NCI-H2171 treated with DMSO at 0.1 percent for 48 hours (cell line): ENCODE measurements around the gene ARHGAP40.

ENCODE experiments used
- DNase-seq: peaks from one replicate; lab custom pipeline; 2025; lab: John Stamatoyannopoulos, UW

The ARHGAP40 gene

DNA sequence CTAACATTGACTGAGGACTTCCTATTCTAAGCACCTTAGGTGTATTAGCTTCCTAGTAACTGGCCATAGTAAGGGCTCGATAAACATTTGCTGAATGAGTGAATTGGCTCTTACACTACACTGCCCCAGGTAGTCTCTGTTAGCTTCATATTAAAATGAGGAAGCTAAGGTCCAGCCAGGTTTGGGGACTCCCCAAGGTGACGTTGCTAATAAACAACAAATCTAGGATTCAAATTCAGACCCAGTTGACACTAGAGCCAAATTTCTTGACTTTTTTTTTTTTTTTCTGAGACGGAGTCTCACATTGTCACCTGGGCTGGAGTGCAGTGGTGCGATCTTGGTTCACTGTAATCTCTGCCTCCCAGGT, 16.2 kb downstream of the ARHGAP40 start:
- no peak for DNase-seq

DNA sequence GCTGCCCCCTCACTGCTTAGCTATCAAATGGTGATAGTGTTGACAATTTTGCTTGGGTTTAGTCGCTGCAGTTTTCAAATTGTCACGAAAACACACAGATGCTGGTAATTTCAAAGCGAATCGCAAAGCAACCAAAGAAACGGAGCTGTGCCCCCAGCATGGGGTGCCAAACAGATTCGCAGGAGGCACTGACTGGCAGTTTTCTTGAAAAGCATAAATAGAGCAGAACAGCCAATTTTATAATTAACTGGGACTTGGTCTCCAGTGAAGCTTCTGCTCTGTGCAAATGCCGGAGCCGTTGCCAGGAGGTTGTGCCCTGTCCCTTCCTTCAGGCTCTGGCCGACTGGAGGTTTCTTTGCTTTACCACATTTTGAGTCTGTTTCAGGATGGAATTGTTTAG, 18.8 kb downstream of the ARHGAP40 start:
- DNase-seq = no peak

DNA sequence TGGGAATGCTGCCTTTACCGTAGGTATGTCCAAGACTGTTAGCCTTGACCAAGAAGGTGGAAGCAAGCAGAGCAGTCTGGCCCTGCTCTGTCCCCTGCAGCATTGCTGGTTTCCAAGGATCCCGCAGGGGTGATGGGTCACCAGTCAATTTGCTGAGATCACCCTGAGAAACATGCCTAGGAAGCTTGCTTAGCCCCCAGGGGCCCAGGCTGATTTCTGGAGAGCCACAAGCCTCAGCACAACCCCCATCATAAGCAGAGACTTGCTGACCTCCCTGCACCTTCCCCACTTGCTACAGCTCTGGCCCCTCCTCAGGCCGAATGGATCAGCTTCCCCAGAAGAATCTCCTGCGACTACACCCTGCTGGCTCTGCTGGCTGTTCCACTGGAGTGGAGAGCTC, 21.5 kb downstream of the ARHGAP40 start:
- DNase-seq = no peak

DNA sequence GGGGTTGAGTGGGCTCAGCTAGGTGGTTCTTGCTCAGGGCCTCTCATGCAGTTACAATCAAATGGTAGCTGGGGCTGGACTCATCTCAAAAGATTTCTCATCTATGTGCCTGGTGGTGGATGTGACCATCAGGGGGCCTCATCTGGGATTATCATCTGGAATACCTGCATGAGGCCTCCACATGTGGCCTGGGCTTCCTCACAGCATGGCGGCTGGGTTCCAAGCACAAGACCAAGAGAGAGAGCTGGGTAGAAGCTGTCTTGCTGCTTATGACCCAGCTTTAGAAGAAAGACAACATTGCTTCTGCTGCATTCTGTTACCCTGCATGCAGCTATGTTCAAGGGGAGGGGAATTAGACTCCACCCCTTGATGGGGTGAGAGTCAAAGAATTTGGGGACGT, 22.5 kb downstream of the ARHGAP40 start:
- no peak for DNase-seq

DNA sequence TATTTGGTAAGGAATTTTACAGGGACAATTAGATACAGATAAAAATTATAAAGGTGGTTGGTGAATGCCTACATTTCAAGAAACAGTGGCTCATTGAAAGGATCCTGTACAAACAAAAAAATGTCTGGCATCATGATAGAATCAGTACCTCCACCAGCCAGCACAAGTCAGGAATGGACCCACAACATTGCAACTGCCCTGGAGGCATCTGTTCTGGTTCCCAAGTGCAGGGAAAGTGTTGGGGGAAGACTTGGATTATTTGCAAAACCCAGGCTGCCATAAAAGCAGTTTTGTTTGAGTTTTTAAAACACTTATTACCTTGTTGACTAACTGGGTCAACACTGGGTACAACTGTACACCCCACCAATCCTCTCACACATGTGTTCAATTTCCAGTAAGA, 24.3 kb downstream of the ARHGAP40 start:
- DNase-seq = no peak

DNA sequence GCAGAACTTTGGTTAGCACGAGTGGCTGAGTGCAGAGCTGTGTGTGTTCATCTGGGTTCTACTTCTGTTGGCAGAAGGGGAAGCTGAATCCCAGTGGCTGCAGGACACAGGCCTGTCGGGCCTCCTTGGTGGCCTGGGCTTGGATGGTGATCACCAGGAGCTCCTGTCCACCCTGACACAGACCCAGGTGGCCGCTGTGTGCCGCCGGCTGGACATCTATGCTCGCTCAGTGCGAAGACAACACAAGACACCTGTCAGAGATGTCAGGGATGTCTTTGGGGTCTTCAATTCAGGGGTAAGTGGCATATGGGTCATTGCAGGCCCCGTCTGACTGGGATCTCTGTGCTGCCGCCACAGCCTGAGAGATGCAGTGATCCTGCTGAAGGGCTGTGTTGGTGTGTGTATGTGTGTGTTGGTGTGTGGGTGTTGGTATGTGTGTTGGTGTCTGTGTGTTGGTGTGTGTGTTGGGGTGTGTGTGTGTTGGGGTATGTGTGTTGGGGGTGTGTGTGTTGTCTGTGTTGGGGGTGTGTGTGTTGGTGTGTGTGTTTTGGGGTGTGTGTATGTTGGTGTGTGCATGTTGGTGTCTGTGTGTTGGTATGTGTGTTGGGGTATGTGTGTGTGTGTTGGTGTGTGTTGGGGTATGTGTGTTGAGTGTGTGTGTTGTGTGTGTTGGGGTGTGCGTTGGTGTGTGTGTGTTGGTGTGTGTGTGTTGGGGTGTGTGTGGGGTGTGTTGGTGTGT, 25.5 kb downstream of the ARHGAP40 start:
- DNase-seq = no peak

DNA sequence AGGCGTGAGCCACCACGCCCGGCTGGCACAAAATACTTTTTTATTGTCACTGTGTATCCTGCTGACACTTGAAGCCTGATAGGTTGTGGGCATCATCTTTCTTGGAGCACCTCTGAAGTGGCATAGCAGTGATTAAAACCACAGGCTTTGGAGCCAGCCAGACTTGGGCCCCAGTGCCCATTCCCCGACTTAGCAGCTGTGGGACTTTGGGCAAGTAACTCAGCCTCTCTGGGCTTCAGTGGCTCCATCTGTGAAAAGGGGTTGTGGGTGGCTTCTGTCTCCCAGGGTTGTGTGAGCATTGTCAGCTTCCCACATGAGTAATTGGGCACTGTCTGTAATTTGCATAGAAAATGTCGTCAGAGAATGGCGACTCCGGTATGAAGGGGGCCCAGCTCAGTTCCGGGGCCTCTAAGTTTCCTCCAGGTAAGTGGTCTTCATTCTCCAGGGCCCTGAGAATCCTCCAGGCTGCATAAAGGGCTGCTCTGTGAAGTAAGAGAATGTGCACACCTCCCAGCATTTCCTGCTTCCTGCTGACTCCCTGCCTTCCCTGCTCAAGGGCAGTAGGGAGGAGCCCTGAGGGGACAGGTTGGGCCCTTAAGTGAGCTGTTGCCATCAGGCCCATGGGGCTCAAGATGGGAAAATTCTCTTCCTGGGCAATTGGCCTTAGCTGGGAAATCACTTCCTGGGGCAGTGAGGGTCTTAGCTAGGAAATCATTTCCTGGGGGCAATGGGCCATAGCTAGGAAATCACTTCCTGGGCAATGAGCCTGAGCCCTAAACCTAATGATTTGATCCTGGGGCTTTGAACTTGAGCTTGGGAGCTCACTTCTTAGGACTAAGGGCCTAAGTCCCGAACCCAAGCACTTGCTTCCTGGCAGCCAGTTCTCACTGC, 27.2 kb downstream of the ARHGAP40 start:
- no peak for DNase-seq

DNA sequence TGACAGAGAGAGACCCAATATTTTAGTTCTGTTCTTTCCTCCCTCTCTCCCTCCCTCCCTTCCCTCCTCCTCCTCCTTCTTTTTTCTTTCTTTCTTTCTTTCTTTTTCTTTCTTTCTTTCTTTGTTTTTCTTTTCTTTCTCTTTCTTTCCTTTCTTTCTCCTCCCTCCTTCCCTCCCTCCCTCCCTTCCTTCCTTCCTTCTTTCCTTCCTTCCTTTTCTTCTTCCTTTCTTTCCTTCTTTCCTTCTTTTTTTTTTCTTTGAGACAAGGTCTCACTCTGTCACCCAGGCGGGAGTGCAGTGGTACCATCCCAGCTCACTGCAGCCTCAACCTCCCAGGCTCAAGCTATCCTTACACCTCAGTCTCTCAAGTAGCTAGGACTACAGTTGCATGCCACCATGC, 28.4 kb downstream of the ARHGAP40 start:
- DNase-seq = no peak

DNA sequence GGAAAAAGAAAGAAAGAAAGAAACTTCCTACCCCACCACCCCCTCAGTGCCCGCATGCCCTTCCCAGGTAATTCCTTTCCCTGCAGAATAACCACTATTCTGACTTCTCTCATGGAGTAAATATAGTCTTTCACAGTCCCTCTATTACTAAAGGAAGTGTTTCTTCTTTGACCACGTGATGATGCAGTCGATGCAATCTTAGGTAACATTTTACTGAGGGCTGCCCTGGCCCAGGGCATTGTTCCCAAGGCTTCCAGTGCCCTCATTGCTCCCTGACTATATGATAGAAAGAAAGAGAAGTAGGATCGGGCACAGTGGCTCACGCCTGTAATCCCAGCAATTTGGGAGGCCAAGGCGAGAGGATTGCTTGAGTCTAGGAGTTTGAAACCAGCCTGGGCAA, 29.1 kb downstream of the ARHGAP40 start:
- no peak for DNase-seq

DNA sequence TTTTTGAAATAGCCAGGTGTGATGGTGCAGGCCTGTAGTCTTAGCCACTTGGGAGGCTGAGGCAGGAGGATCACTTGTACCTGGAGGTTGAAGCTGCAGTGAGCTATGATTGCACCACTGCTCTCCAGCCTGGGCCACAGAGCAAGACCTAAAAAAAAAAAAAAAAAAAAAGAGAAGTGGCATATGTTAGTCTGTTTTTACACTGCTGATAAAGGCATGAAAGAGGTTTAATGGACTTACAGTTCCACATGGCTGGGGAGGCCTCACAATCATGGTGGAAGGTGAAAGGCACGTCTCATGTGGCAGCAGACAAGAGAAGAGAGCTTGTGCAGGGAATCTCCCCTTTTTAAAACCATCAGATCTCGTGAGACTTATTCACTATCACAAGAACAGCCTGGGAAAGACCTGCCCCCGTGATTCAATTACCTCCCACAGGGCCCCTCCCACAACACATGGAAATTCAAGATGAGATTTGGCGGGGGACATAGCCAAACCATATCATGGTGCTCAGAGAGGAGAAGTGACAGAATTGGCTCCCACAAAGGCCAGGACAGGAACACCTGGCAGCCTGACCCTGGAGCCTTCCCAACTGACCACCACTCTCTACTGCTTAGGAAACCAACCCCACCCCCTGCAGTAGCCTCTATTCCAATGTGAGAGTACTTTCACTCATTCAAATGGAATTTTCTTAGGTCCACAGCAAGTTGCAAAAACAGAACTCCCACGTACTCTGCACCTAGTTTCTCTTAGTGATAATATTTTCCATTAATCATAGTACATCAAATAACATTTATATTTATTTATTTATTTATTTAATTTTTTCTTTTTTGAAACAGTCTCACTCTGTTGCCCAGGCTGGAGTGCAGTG, 29.8 kb downstream of the ARHGAP40 start:
- DNase-seq = no peak

DNA sequence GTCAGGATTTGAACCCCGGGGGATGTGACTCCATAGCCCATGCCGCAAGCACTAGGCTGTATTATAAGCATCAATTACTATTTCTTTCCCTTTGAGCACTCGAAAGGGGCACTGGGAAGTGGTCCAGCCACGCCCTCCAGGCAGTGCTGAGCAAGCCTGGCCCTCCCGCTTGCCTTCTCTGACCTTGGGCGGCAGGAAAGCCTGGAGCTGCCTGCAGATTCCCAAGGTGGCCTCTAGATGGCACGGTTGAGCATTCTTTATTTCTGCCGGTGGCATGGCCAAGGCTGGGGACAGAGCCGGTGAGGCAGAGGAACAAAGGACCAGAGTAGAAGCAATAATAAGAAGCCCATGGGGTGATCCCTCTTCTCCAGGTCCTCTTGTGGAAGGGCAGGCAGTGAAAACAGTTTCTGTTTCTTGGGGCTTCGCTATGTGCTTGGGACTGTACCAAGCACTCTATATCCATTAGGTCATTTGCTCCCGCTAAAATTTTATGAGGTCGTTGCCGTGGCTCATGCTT, 32.0 kb downstream of the ARHGAP40 start:
- peak; percentile 79 for DNase-seq

DNA sequence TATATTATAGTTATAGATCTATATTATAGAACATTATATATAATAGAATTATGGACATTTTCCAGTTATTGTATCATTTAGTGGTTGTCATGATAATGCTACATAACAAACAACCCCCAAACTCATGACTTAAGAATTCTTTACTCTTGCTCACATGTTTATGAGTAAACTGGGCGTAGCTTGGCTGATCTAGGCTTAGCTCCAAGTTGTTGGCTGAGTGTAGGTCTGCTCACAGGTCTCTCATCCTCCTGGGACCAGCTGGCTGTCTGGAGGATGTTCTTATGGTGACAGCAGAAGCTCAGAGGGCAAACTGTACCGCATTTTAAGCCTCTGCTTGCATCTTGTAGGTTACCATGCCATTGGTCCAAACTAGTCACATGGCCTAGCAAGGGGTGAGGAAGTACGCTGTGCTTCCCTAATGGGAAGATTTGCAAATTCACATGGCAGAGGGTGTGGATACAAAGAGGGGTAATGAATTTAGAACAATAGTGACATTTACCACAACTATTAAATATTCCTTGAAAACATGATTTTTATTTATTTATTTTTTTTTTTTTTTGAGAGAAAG, 34.2 kb downstream of the ARHGAP40 start:
- peak; percentile 21 for DNase-seq

DNA sequence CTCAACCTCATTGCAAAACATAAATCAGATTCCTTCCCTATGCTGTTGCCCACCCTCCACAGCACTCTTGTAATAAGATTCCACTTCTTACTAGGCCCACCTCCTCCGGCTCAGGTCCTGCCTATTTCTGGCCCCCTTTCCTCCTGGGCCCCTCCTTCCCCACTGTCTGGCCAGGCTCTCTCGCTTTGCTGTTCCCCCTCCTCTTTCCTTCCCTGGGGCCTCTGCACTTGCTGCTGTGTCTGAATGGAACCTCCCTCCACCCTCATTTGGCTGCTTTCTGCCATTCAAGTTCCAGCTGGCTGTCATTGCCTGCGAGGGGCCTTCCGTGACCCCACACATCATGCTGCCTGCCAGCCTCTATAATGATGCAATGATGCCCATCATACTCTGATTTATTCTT, 38.9 kb downstream of the ARHGAP40 start:
- no peak for DNase-seq

DNA sequence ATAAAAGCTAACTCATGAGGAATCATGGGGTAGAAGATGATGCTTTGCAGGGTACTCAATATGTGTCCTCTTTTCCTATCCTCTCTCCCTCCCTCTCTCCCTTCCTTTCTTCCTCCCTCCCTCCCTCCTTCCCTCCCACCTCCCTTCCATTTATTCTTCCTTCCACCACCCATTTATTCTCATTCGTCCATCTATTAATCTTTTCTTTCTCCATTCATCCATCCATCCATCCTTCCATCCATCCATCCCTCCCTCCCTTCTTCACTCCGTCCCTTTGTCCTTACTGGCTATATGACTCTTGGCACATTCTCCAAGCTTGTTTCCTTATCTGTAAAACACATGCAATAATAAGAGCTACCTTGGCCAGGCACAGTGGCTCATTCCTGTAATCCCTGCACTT, 40.9 kb downstream of the ARHGAP40 start:
- no peak for DNase-seq

DNA sequence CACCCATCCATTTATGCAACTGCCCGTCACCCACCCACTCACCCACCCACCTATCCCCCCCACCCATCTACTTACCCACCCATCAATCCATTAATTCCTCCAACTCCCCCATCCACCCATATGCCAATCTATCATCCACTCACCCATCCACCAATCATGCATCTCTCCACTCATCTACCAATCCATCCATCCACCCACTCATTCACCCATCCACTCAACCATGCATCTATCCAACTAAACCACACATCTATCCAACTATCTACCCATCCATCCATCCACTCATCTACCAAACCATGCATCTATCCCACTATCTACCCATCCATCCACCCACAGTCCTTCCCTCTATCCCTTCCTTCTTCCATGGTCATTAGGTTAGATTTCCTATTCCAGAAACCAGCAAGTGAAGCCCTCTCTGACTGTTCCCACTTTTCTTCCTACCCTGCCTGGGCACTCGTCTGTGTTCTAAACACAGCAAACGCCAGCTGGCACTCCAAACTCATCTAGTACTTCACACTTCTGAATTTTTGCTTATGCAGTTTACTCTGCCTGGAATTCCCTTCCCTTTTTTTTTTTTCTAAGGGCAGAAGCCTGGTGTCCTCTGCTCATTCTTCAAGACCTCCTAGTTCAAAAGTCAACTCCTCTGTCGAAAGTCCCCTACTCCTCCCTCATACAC, 43.1 kb downstream of the ARHGAP40 start:
- DNase-seq = no peak

DNA sequence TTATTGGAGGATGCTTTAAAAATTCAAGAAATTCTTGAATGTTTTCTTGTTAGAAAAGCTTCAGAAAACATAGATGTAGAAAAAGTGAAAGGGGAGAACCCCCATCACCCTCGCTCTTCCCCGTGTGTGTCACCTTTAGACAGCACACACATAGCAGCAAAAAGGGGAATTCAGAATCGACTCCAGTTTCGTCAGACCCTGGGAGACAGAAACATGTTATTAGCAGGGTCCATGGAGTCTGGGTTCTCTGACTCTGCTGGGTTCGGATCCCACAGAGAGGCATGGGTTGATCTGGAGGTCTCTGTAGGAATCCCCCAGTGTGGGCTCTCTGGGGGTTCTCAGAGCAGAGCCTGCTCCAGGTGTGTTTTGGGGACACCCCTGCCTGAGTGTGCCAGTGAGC, 43.7 kb downstream of the ARHGAP40 start:
- no peak for DNase-seq

DNA sequence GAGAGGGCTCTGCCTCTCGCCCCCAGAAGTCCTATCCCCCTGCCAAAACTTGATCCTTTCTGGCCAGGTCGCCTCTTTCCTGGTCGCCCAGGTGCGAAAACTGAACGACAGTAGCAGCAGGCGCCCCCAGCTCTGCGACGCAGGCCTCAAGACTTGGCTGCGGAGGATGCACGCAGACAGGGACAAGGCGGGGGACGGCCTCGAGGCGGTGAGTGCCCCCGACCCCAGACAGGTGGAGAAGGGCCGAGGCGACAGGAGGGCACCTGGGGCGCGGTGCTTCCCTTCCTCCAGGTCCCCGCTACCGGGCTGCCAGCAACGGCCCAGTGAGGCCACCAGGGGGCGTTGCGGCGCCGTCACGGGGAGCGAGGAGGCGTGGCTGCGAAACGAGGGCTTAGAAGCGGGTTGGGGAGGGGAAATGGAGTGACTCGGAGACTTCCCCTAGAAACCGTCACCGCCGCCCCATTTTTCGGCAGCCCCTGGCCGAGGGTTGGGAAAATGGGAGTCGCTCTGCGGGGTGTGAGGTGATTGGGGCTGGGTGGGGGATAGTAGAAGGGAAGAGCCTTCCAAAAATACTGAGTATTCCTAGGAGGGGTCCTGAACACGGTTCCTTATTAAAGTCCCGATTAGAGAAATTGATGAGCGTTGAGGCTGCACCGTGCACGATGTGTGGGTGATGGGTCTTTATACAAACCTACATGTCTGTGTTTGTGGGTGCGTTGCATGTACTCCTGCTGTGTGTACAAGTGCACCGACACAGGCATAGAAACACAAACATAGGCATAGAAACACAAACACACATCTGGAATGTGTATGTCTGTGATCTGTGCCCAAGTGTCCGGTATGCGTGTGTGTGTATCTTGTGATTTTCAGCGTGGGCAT, 44.6 kb downstream of the ARHGAP40 start:
- DNase-seq = peak; percentile 88

DNA sequence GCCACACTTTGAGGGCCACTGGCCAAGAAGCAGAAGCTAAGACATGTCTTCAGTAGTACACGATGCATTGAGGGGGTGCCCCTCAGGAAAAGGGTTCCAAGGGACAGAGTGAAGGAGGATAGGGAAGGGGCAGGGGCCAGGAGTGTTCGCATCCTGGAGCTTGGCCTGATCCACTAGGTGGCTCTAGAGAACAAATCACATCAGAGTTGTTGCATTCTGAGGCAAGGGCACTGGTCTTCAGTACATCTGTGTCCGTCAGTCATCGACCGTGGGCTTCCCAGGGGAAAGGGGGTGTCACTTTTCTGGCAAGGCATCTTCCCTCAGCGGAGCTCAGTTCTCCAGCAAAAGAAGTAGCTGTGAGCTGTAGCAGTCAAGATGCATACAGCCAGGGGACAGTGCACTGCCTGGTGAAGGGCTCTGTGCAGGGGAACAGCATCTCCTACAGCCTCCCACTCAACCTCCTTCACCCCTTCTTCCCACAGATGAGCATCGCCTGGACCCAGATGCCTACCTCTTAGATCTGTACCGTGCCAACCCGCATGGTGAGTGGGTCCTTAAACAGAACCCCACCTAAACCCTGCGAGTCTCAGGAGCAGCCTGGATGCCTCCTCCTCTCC, 47.8 kb downstream of the ARHGAP40 start:
- DNase-seq = peak; percentile 53

DNA sequence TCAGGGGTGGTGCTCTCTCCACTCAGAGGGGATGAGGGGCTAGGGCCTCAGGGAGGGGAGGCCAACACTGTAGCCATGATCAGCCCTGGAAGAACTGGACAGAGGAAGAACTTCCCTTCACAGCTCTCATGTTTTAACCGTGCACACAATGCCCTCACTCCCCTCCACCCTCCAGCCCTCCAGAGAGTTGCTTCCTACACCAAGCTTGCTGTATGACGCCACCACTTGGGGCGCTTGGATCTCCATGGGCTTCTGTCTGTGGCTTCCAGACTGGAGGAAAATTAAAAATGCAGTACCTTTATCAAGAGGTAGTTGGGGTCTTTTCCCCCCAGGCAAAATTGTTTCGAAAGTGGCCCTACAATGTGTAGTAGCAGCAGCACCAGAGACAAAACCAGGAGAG, 48.4 kb downstream of the ARHGAP40 start:
- no peak for DNase-seq

DNA sequence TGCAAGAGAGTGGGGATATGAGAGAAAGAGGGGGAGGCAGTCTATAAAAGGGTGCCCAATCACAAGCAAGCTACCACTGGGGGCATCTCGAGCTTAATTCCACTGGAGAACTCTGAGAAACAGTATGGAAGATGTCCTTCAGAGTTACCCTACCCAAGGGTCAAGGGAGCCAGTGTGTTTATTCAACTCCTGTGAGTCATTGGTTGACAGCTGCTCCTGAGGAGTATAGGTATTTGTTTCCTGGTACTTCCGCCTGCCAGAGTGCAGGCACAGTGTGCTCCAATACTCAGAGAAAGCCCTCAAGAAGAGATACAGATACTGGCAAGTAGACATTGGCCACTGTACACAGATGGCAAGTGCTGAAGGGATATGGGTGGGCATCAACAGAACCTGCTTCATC, 49.5 kb downstream of the ARHGAP40 start:
- no peak for DNase-seq
